Endothelial cell of umbilical vein (primary cell): ENCODE measurements around the gene DDX10.

Experiments used
- CTCF ChIP-seq, 2 donors: IDR thresholded peaks; 1 replicate in 1 of 2; 2 replicates in 1 of 2; pipeline ENCODE4 v1.5.1; 2011; ENCODE audit warnings: low read length in 2 of 2, mild to moderate bottlenecking in 2 of 2, moderate library complexity in 2 of 2, control low read depth in 1 of 2, inconsistent platforms in 1 of 2, low read depth in 1 of 2; ENCODE audit not compliant: insufficient read depth in 1 of 2; ENCODE audit errors: extremely low read depth in 1 of 2
- JUN ChIP-seq: IDR thresholded peaks from 2 replicates; pipeline ENCODE4 v1.6.1; 2011; ENCODE audit warnings: borderline replicate concordance, low read depth; ENCODE audit not compliant: insufficient read length, insufficient read depth
- MYC ChIP-seq: IDR thresholded peaks from one replicate; pipeline ENCODE4 v1.6.1; 2011; ENCODE audit warnings: mild to moderate bottlenecking, low read depth, low read length
- TF ChIP-seq, protein P1 (sequence below): IDR thresholded peaks from 2 replicates; pipeline ENCODE4 v1.6.1; 2011; ENCODE audit not compliant: insufficient read depth, insufficient read length

DNA sequence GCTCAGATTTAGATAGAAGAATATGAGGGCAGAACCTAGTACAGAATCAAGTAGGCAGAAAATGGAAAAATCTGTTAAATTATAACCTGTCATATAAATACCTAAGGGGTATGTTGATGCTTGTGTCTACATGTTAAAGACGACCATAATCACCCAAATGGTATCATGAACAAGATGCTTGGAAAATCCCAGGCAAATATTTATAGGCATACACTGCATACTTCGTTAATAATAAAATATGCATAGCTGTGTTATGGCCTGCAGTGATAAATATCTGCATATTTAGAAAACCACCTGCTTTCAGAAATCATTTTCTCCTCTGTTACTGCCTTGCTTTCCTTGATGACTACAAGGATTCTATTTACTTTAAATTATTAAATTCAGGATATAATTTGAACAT, 18.9 kb upstream of the DDX10 start:
- TF ChIP-seq MYC, result no peak
- no peak for TF ChIP-seq CTCF (IDR thresholded peaks at IDR 0.05; ENCODE audit: extremely low read depth in 1 of 2, insufficient read depth in 1 of 2, low read depth in 1 of 2, low read length in 2 of 2)
- TF ChIP-seq, protein P1, sequence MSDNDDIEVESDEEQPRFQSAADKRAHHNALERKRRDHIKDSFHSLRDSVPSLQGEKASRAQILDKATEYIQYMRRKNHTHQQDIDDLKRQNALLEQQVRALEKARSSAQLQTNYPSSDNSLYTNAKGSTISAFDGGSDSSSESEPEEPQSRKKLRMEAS, result no peak
- no peak for TF ChIP-seq JUN
